H1 (cell line): ENCODE data around the gene FREM2.

Experiments used
- EZH2 ChIP-seq: fragments of 200-600 bp; sonication (generic); IDR thresholded peaks from 2 replicates; pipeline ENCODE4 v1.7.1; 2012; ENCODE audit warnings: low read depth, mild to moderate bottlenecking, moderate library complexity, low read length, inconsistent platforms; ENCODE audit not compliant: severe bottlenecking
- HDAC2 ChIP-seq, 2 experiments: fragments of 300-600 bp in 1 of 2; sonication (generic) in 1 of 2; IDR thresholded peaks; 2 replicates each; pipeline ENCODE4 v1.6.1; 2011 to 2012; ENCODE audit warnings: low read depth in 2 of 2, low read length in 2 of 2, mild to moderate bottlenecking in 2 of 2, moderate library complexity in 2 of 2, borderline replicate concordance in 1 of 2, inconsistent platforms in 1 of 2
- SP1 ChIP-seq: IDR thresholded peaks from 2 replicates; pipeline ENCODE4 v1.6.1; 2011; ENCODE audit warnings: low read depth, low read length
- YY1 ChIP-seq: IDR thresholded peaks from 2 replicates; pipeline ENCODE4 v1.6.1; 2011; ENCODE audit warnings: low read depth, mild to moderate bottlenecking, low read length

DNA sequence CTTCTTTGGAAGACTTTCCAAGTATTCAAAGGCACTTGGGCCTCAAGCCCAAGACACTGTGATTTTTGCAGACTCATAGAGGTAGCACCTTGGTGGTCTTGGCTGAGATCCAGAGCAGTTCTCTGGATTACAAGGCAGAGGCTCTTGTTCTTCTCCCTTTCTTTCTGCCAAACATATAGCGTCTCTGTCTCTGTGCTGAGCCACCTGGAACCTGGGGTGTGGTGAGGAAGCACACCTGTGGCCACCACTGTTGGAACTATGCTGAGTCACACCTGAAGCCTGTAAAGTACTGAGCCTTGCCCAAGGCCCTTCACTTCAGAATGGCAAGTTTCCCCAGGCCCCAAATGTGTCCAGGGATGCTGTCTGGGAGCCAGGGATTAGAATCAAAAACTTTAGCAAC lies 127.5 kb downstream of the FREM2 start:
- no peak for TF ChIP-seq YY1
- TF ChIP-seq SP1 = no peak
- no peak for TF ChIP-seq EZH2
- TF ChIP-seq HDAC2 (IDR thresholded peaks at IDR 0.05; ENCODE audit: borderline replicate concordance in 1 of 2, low read depth in 2 of 2, low read length in 2 of 2) = no peak
